Measurements from ENCODE around the gene ZNF783.

DNA sequence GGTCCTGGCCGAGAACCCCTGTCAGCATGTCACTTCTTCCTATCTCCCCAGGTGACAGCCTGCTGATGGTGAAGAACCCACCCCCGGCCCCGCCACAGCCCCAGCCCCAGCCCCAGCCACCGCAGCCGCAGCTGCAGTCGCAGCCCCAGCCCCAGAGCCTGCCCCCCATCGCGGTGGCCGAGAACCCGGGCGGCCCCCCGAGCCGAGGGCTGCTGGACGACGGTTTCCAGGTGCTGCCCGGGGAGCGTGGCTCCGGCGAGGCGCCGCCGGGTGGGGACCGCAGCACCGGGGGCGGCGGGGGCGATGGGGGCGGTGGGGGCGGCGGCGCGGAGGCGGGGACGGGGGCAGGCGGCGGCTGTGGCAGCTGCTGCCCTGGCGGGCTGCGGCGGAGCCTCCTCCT, 38.2 kb upstream of the ZNF783 start:
- TF ChIP-seq POLR2A (IDR thresholded peaks at IDR 0.05): no peak
- no peak for TF ChIP-seq EP300 (IDR thresholded peaks at IDR 0.05)
- TF ChIP-seq, protein P1, sequence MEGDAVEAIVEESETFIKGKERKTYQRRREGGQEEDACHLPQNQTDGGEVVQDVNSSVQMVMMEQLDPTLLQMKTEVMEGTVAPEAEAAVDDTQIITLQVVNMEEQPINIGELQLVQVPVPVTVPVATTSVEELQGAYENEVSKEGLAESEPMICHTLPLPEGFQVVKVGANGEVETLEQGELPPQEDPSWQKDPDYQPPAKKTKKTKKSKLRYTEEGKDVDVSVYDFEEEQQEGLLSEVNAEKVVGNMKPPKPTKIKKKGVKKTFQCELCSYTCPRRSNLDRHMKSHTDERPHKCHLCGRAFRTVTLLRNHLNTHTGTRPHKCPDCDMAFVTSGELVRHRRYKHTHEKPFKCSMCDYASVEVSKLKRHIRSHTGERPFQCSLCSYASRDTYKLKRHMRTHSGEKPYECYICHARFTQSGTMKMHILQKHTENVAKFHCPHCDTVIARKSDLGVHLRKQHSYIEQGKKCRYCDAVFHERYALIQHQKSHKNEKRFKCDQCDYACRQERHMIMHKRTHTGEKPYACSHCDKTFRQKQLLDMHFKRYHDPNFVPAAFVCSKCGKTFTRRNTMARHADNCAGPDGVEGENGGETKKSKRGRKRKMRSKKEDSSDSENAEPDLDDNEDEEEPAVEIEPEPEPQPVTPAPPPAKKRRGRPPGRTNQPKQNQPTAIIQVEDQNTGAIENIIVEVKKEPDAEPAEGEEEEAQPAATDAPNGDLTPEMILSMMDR (IDR thresholded peaks at IDR 0.05): no peak
- no peak for TF ChIP-seq POLR2AphosphoS5 (IDR thresholded peaks at IDR 0.05)
